COLO668 (cell line): ENCODE data around the gene EBF3.
A peak's percentile ranks its signal among the peaks of the same experiment; 100 is the strongest.

Experiments
- DNase-seq: peaks from one replicate; lab custom pipeline; 2025; ENCODE audit not compliant: unreplicated experiment; lab: John Stamatoyannopoulos, UW

EBF3 gene

GRCh38 chr10:129809841-129810240, 154.2 kb downstream of the EBF3 start:
- no peak for DNase-seq

GRCh38 chr10:129809431-129809830, 154.6 kb downstream of the EBF3 start:
- DNase-seq: no peak

- no peak for DNase-seq
Measured at GRCh38 chr10:129808092-129808983, 155.7 kb downstream of the EBF3 start.

- no peak for DNase-seq
Measured at GRCh38 chr10:129807211-129807610, 156.9 kb downstream of the EBF3 start.

GRCh38 chr10:129800796-129801340, 163.2 kb downstream of the EBF3 start:
- DNase-seq: no peak

GRCh38 chr10:129799942-129800341, 164.1 kb downstream of the EBF3 start:
- no peak for DNase-seq

GRCh38 chr10:129796710-129797420, 167.2 kb downstream of the EBF3 start:
- DNase-seq: no peak

- no peak for DNase-seq
Measured at GRCh38 chr10:129793996-129794395, 170.1 kb downstream of the EBF3 start.

GRCh38 chr10:129793479-129793878, 170.6 kb downstream of the EBF3 start:
- DNase-seq: no peak

- no peak for DNase-seq
Measured at GRCh38 chr10:129792864-129793263, 171.2 kb downstream of the EBF3 start.

- no peak for DNase-seq
Measured at GRCh38 chr10:129792141-129792540, 171.9 kb downstream of the EBF3 start.

GRCh38 chr10:129790715-129791446, 173.2 kb downstream of the EBF3 start:
- no peak for DNase-seq

- peak; percentile 27 for DNase-seq
Measured at GRCh38 chr10:129788215-129788614, 175.9 kb downstream of the EBF3 start.

- DNase-seq: no peak
Measured at GRCh38 chr10:129787557-129787956, 176.5 kb downstream of the EBF3 start.

GRCh38 chr10:129786216-129786615, 177.9 kb downstream of the EBF3 start:
- peak; percentile 25 for DNase-seq

GRCh38 chr10:129785536-129785981, 178.5 kb downstream of the EBF3 start:
- peak; percentile 47 for DNase-seq
